Activated naive CD4-positive, alpha-beta T cell treated with anti-CD3 and anti-CD28 coated beads, Interleukin-2, amount 50 U/mL, for 24 hours (primary cell): Measurements from ENCODE around the gene USP9Y.
"Not testable (repeated sequence)": the region's sequence is repeated elsewhere in the genome, so short reads cannot be mapped to it uniquely, and the experiment has no call there.

Experiments used
- H3K27ac Mint-ChIP-seq: one replicate; pipeline ENCODE4 v1.8.0; 2021; ENCODE audit warnings: mild to moderate bottlenecking, mixed read lengths
- H3K27me3 Mint-ChIP-seq: one replicate; pipeline ENCODE4 v1.8.0; 2021; ENCODE audit warnings: mixed read lengths
- H3K36me3 Mint-ChIP-seq: one replicate; pipeline ENCODE4 v1.8.0; 2021; ENCODE audit warnings: mixed read lengths
- H3K4me1 Mint-ChIP-seq: one replicate; pipeline ENCODE4 v1.8.0; 2021; ENCODE audit warnings: mixed read lengths
- H3K4me3 Mint-ChIP-seq: one replicate; pipeline ENCODE4 v1.8.0; 2021; ENCODE audit warnings: mild to moderate bottlenecking, mixed read lengths
- H3K9me3 Mint-ChIP-seq: one replicate; pipeline ENCODE4 v1.8.0; 2021; ENCODE audit warnings: mixed read lengths

The USP9Y gene

GRCh38 chrY:12701181-12701695, at the start of gene USP9Y:
Gene USP9Y (plus strand): TSS chrY:12701231. CDS start chrY:12709448, 8,217 bp downstream.
- Mint-ChIP-seq H3K27ac (peak within 1 kb of the TSS; percentile 84), H3K4me1 (peaks cover 22% of the 10 kb centered on the region), H3K27me3 (no peaks in the 10 kb centered on the region), H3K4me3 (no peak within 1 kb of the TSS), H3K36me3 (peaks cover 42% of the 10 kb centered on the region), H3K9me3 (no peaks in the 10 kb centered on the region)

- Mint-ChIP-seq H3K9me3 (no peaks in the 10 kb centered on the region), H3K36me3 (no peaks in the 10 kb centered on the region), H3K4me3 (no peak overlapping the region), H3K27me3 (no peaks in the 10 kb centered on the region), H3K27ac (no peak overlapping the region), H3K4me1 (no peaks in the 10 kb centered on the region)
Measured at GRCh38 chrY:12651621-12652036, 49.4 kb upstream of the USP9Y start.

- peak overlapping the region; percentile 98 for H3K4me3 Mint-ChIP-seq
- H3K27me3 Mint-ChIP-seq = no peaks in the 10 kb centered on the region
- H3K36me3 Mint-ChIP-seq = peaks cover 7% of the 10 kb centered on the region
- H3K9me3 Mint-ChIP-seq = no peaks in the 10 kb centered on the region
- peaks cover 30% of the 10 kb centered on the region for H3K4me1 Mint-ChIP-seq
- peak overlapping the region; percentile 97 for H3K27ac Mint-ChIP-seq
Measured at GRCh38 chrY:12661745-12662681, 39.0 kb upstream of the USP9Y start.

GRCh38 chrY:12662745-12663591, 38.1 kb upstream of the USP9Y start:
- no peaks in the 10 kb centered on the region for H3K27me3 Mint-ChIP-seq
- H3K9me3 Mint-ChIP-seq = no peaks in the 10 kb centered on the region
- H3K27ac Mint-ChIP-seq = peak overlapping the region; percentile 97
- peaks cover 9% of the 10 kb centered on the region for H3K36me3 Mint-ChIP-seq
- peak overlapping the region; percentile 98 for H3K4me3 Mint-ChIP-seq
- H3K4me1 Mint-ChIP-seq = peaks cover 36% of the 10 kb centered on the region

GRCh38 chrY:12663845-12664244, 37.2 kb upstream of the USP9Y start:
- H3K9me3 Mint-ChIP-seq, H3K36me3 Mint-ChIP-seq, H3K27me3 Mint-ChIP-seq: not testable (repeated sequence)
- Mint-ChIP-seq H3K27ac (peak overlapping the region; percentile 96), H3K4me1 (peaks cover 43% of the 10 kb centered on the region), H3K4me3 (peak overlapping the region; percentile 98)

- peaks cover 4% of the 10 kb centered on the region for H3K36me3 Mint-ChIP-seq
- H3K27me3 Mint-ChIP-seq = no peaks in the 10 kb centered on the region
- no peak overlapping the region for H3K4me3 Mint-ChIP-seq
- H3K4me1 Mint-ChIP-seq = peaks cover 41% of the 10 kb centered on the region
- no peak overlapping the region for H3K27ac Mint-ChIP-seq
- no peaks in the 10 kb centered on the region for H3K9me3 Mint-ChIP-seq
Measured at GRCh38 chrY:12678111-12678510, 22.9 kb upstream of the USP9Y start.

GRCh38 chrY:12681535-12681934, 19.5 kb upstream of the USP9Y start:
- no peak overlapping the region for H3K27ac Mint-ChIP-seq
- no peak overlapping the region for H3K4me3 Mint-ChIP-seq

GRCh38 chrY:12688337-12688736, 12.7 kb upstream of the USP9Y start:
- H3K9me3 Mint-ChIP-seq = no peaks in the 10 kb centered on the region
- H3K4me1 Mint-ChIP-seq = peaks cover 10% of the 10 kb centered on the region
- H3K27ac Mint-ChIP-seq = no peak overlapping the region
- H3K4me3 Mint-ChIP-seq = no peak overlapping the region
- H3K27me3 Mint-ChIP-seq = no peaks in the 10 kb centered on the region
- H3K36me3 Mint-ChIP-seq = peaks cover 34% of the 10 kb centered on the region

More at GRCh38 chrY:12681535-12681934, 19.5 kb upstream of the USP9Y start:
- Mint-ChIP-seq H3K27me3 (no peaks in the 10 kb centered on the region), H3K4me1 (peaks cover 45% of the 10 kb centered on the region), H3K9me3 (no peaks in the 10 kb centered on the region), H3K36me3 (peaks cover 5% of the 10 kb centered on the region)

GRCh38 chrY:12700087-12700486, 944 bp upstream of the USP9Y start:
- Mint-ChIP-seq H3K9me3 (no peaks in the 10 kb centered on the region), H3K27ac (no peak overlapping the region), H3K4me3 (no peak overlapping the region), H3K36me3 (peaks cover 33% of the 10 kb centered on the region), H3K27me3 (no peaks in the 10 kb centered on the region), H3K4me1 (peaks cover 10% of the 10 kb centered on the region)

GRCh38 chrY:12702174-12702573, 1.1 kb downstream of the USP9Y start:
- H3K36me3 Mint-ChIP-seq = peaks cover 44% of the 10 kb centered on the region
- no peak overlapping the region for H3K27ac Mint-ChIP-seq
- H3K9me3 Mint-ChIP-seq = no peaks in the 10 kb centered on the region
- no peaks in the 10 kb centered on the region for H3K27me3 Mint-ChIP-seq
- H3K4me3 Mint-ChIP-seq = no peak overlapping the region
- peaks cover 24% of the 10 kb centered on the region for H3K4me1 Mint-ChIP-seq

GRCh38 chrY:12710460-12710859, 9.4 kb downstream of the USP9Y start:
- peaks cover 17% of the 10 kb centered on the region for H3K36me3 Mint-ChIP-seq
- peaks cover 42% of the 10 kb centered on the region for H3K4me1 Mint-ChIP-seq
- no peak overlapping the region for H3K4me3 Mint-ChIP-seq
- no peaks in the 10 kb centered on the region for H3K27me3 Mint-ChIP-seq
- no peak overlapping the region for H3K27ac Mint-ChIP-seq
- H3K9me3 Mint-ChIP-seq = no peaks in the 10 kb centered on the region

GRCh38 chrY:12715376-12715775, 14.3 kb downstream of the USP9Y start:
- peaks cover 23% of the 10 kb centered on the region for H3K4me1 Mint-ChIP-seq
- no peaks in the 10 kb centered on the region for H3K27me3 Mint-ChIP-seq
- H3K4me3 Mint-ChIP-seq = no peak overlapping the region
- no peaks in the 10 kb centered on the region for H3K9me3 Mint-ChIP-seq
- H3K36me3 Mint-ChIP-seq = peaks cover 10% of the 10 kb centered on the region
- no peak overlapping the region for H3K27ac Mint-ChIP-seq

- Mint-ChIP-seq H3K27ac (no peak overlapping the region), H3K4me1 (peaks cover 15% of the 10 kb centered on the region), H3K36me3 (peaks cover 11% of the 10 kb centered on the region), H3K9me3 (no peaks in the 10 kb centered on the region), H3K27me3 (no peaks in the 10 kb centered on the region), H3K4me3 (no peak overlapping the region)
Measured at GRCh38 chrY:12729746-12730145, 28.7 kb downstream of the USP9Y start.

GRCh38 chrY:12733625-12734024, 32.6 kb downstream of the USP9Y start:
- peaks cover 11% of the 10 kb centered on the region for H3K4me1 Mint-ChIP-seq
- H3K27me3 Mint-ChIP-seq = no peaks in the 10 kb centered on the region
- no peak overlapping the region for H3K4me3 Mint-ChIP-seq
- peak overlapping the region; percentile 27 for H3K27ac Mint-ChIP-seq
- no peaks in the 10 kb centered on the region for H3K9me3 Mint-ChIP-seq
- H3K36me3 Mint-ChIP-seq = peaks cover 4% of the 10 kb centered on the region

GRCh38 chrY:12734051-12734450, 33.0 kb downstream of the USP9Y start:
- no peaks in the 10 kb centered on the region for H3K27me3 Mint-ChIP-seq
- no peak overlapping the region for H3K4me3 Mint-ChIP-seq
- peaks cover 11% of the 10 kb centered on the region for H3K4me1 Mint-ChIP-seq
- H3K27ac Mint-ChIP-seq = peak overlapping the region; percentile 27
- H3K9me3 Mint-ChIP-seq = no peaks in the 10 kb centered on the region
- H3K36me3 Mint-ChIP-seq = peaks cover 4% of the 10 kb centered on the region
